NCI-H1105 (cell line): ENCODE data around the gene PKP3.
"Not testable (repeated sequence)": the region's sequence is repeated elsewhere in the genome, so short reads cannot be mapped to it uniquely, and the experiment has no call there.

Experiments
- DNase-seq: peaks from one replicate; lab custom pipeline; 2025; lab: John Stamatoyannopoulos, UW

PKP3 gene

DNA sequence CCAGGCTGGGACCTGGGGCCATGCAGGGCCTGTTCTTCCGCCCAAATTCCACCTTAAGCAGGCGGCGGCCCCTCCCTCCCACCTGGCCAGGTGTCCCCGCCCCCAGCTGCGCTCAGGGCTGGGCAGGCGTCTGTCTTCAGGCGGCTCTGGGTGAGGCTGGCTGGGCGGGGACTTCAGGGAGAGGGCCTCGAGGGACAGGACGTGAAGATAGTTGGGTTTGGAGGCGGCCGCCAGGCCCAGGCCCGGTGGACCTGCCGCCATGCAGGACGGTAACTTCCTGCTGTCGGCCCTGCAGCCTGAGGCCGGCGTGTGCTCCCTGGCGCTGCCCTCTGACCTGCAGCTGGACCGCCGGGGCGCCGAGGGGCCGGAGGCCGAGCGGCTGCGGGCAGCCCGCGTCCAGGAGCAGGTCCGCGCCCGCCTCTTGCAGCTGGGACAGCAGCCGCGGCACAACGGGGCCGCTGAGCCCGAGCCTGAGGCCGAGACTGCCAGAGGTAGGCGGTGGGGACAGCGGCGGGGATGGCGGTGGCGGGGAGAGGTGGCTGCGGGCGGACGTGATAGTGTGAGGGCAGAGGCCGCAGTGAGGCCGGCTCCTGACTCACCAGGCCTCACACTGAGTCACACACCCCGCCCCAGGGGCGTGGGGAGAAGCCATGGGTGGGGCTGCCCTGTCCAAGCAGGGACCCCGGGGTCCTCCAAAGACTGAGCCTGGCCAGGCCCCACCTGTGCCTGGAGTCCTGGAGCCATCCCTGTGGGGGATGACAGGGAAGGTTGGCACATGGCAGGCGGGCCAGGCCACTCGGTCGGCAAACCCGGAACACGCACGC, at the start of gene PKP3:
PKP3 (plus strand) TSS at position 176 of the 824 bp plus-strand sequence; CDS start at position 260, 84 bp downstream.
- no peak for DNase-seq

DNA sequence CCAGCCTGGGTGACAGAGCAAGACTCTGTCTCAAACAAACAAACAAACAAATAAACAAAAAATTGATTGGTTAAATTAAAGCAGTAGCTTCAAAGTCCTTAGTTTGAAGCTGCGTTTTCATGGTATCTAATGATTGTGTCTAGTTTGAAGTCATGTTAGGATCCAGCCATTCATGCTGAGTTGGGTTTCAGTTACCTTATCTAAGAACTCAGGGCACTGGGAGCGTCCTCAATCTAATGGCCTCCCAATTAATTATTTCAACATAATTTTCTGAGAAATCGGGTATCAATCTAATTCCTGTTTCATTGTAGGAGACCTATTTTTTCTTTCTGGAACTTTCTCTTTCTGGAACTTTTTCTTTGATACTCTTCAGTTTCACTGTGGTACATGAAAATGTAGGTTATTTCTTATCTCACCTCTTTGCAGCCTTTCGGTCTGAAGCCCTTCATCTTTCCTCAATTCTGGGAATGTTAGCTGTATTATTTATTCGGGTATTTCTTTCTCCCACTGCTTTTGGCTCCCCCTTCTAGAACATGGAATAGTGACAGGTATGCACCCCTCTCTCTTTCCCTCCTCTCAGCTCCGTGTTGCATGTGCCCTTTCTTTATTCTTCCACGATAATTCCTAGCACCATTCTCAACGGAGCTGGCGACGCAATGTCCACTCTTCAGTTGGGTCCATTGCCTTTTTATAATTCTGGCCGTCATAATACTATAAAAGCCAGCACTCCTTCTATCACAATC, 49.0 kb upstream of the PKP3 start:
- DNase-seq, result no peak

- no peak for DNase-seq
These were observed 47.5 kb upstream of the PKP3 start for GRCh38 chr11:346529-346928.

DNA sequence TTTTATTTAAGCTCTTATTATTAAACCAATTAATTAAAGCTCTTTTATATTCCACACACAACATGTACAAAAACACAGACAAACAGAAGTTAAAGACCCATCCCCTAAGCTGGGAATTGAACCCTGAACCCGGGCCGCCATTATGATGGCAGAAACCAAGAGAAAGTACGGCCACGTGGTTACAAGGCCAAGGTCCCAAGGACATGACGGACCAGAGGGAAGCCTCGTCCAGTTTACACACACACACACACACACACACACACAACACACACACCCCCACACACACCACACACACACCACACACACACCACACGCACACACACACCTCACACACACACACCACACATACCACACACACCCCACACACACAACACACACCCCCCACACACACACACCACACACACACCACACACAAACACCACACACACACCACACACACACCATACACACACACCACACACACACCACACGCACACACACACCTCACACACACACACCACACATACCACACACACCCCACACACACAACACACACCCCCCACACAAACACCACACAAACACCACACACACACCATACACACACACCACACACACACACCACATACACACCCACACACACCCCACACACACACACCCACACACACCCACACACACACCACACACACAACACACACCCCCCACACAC, 44.6 kb upstream of the PKP3 start:
- DNase-seq, result not testable (repeated sequence)

GRCh38 chr11:350033-350722, 43.8 kb upstream of the PKP3 start:
- not testable (repeated sequence) for DNase-seq

DNA sequence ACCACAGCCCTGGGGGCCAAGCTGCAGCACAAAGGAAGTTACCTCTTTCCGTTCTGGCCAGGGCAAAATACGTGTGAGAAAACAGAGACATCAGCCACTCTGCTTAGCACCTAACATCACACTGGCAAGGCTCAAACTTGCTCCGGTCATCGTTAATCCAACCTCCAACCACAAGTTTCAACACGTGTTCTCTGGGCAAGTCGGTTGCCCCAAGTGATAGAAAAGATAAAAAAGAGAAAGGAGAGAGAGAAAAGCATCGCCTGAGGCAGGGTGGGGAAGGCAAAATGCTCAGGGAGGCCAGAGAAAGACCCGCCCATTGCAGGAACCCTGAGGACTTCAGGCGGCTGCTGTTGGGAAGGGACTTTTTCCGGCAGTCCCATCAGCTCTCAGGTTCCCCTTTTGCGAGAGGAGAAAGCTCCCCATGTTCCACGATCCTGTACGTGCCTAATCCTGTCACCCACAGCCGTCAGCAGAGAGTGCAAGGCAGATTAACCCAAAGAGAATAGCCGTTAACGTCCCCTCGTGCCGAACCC, 43.2 kb upstream of the PKP3 start:
- no peak for DNase-seq

DNA sequence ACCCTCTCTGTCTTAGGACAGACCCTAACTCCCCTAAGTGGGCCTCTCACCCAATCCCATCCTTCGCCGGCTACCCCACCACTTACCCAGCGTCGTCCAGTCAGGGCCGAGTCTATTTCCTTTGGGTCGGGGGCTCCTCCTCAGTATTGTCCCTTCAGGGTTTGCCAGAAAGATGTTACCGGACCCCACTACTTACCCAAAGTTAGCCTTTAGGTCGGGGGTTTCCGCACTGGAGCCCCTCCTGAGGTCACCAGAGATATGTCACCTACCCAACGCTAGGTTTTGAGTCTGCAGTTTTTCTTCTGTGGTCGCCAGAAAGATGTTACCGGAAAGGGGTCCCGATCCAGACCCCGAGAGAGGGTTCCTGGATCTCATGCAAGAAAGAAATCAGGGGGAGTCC, 42.6 kb upstream of the PKP3 start:
- no peak for DNase-seq

- DNase-seq, result no peak
These were observed 41.5 kb upstream of the PKP3 start for GRCh38 chr11:352456-353031.

DNA sequence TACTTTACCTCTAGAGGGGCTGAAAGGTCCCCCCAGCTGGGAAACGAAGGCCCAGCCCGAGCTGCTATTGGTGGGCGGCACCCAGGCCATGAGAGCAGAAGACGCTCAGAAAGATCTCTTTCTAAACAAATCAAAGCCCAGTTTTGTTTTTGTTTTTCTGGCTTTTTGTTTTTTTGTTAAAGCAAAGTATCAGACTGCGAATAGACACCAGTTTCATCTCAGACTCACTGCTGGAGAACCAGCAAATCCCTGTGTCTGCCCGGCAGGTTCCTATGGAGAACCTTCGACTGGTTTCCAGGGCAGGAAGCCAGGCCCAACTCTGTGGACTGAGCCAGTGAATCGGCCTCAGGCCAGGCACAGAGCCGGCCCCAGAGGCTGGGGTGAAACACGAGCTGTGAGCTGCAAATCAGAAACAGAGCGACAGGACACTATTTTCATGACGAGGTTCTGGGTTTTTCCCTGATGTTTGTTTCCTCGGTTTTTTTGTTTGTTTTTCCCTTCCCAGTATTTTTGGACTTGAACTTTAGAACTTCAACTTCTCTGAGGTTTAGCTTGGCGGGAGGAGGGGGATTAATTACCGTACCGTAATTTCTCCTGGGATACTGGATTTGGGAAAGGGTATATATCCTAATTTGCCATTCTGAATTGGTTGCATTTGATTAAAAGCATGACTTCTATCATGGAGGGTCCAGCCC, 40.7 kb upstream of the PKP3 start:
- no peak for DNase-seq

DNA sequence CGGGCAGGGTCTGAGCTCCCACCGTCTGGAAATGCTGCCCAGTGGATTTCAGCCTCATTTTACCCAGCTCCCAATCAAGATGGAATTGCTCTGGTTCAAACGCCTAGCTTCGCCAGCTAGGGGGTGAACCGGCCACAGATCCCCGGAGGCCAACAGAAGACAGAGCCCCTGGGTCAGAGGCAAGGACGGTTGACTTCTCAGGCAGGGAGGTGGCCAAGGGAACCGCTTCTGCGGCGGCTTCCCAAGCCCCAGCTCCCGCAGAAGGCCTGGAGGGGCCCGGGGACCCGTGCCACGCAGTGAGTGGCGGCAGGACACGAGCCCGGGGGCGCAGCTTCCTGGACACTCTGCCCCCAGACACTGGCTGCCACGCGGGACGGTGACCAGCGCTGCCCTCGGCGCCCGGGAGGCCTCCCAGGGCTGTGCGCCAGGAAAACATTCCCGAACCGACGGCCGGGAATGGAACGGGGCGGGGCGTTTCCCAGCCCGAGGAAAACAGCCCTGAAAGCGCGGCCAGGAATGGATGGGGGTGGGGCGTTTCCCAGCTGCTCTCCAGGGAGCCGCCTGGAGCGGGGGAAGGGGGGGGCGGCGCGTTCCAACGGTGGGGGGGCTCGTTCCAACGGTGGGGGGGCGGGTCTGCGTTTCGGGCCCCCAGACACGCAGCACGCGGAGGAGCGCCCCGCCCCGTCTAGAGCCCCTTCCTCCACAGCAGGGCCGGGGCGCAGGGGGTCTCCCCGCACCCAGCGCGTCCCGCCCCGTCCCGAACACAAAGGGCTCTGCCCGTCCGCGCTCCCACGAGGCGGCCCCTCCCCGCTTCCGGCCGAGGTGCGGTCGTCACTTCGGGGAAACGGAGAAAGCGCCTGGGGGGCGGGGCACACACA, 38.2 kb upstream of the PKP3 start:
- DNase-seq, result peak; percentile 67

GRCh38 chr11:356610-357009, 37.4 kb upstream of the PKP3 start:
- DNase-seq, result no peak

GRCh38 chr11:357582-357981, 36.4 kb upstream of the PKP3 start:
- no peak for DNase-seq

GRCh38 chr11:358129-358800, 35.7 kb upstream of the PKP3 start:
- DNase-seq, result no peak

DNA sequence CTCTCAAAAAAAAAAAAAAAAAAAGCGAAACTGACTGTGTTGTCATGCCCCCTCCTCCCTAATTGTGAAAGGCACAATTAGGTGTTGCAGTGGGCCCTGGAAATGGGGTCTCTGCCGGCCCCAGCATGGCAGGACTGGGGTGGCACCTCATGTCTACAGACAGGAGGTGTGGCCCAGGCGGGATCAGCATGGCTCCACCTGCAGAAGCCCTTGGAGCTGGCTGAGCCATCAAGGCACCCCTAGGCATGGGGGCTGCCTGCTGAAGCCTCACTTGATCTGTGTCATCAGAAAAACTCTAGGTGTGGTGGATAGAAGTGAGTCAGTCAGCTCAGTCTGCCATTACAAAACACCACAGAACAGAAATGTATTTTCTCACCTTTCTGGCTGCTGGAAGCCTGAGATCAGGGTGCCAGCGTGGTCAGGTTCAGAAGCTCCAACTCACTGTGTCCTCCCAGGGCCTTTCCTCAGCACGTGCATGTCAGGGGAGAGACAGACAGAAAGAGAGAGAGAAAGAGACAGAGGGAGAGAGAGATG, 34.8 kb upstream of the PKP3 start:
- no peak for DNase-seq

DNA sequence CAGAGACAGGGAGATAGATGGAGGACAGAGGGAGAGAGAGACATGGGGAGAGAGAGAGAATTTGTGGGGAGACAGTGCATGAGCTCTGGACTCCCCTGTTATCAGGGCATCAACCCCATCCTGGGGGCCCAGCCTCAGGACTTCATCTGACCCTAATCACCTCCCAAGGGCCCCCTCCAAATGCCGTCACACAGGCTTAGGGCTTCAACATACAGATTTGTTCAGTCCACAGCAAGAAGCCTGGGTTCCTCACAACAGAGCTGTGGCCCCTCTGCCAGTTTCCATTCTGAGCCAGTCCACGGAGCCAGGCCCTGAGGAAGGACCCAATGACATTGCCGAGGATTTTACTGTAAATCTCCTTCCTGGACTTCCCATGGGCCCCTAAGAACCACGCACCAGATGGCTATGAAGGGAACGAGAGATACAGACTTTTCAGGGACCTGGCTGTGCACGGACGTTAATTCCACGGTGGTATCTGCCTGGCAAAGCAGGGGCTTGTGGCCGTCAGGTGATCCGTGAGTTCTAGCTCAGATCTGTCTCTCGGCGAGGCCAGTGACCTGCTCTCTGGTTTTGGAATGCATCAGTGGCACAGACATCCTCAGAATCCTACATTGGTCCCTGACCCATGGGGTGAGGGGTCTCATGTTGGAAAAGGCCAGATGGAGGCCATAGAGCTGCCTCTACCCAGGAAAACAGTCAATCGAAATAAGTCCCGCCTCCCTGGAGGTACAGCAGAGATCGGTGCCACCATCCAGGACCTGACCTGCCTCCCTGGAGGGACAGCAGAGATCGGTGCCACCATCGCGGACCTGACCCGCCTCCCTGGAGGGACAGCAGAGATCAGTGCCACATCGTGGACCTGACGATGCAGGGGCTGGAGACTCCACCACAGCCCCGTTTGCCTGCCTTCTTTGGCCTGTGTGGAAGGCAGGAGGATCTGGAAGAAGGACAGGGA, 33.4 kb upstream of the PKP3 start:
- DNase-seq, result no peak

DNA sequence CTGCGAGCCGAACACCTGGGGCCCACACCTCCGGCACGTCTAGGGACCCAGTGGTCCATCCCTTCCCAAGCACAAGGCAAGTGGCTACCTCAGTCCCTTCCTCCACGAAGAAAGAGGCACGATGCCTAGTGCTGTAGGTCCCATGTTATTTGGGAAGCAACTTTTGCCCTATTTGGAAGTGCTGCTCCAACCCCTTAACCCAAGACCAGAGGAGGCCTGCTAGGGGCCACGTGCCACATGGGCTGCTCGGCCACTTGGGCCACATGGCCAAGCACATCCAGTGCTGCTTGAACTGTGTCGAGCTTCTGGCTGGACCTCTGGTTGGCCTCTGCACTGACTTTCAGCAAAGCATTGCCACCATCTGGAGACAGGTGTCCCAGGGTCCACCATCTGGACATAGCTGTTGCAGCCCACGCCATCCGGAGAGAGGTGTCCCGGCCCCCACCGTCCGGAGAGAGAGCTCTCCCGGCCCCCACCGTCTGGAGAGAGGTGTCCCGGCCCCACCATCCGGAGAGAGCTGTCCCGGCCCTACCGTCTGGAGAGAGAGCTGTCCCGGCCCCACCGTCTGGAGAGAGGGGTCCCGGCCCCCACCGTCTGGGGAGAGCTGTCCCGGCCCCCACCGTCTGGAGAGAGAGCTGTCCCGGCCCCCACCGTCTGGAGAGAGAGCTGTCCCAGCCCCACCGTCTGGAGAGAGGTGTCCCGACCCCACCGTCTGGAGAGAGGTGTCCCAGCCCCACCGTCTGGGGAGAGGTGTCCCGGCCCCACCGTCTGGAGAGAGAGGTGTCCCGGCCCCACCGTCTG, 31.2 kb upstream of the PKP3 start:
- DNase-seq, result no peak

GRCh38 chr11:363443-363805, 30.6 kb upstream of the PKP3 start:
- DNase-seq, result not testable (repeated sequence)
